ENCODE results near the gene SRRM4. TPM values are rescaled to one million over a fixed set of nuclear protein-coding genes. Genes with fewer than 3 reads are reported as not detected.
"Not testable (repeated sequence)": the region's sequence is repeated elsewhere in the genome, so short reads cannot be mapped to it uniquely, and the experiment has no call there.

The SRRM4 gene
- total RNA-seq, 1 donor from 2014 or later = not detected

DNA sequence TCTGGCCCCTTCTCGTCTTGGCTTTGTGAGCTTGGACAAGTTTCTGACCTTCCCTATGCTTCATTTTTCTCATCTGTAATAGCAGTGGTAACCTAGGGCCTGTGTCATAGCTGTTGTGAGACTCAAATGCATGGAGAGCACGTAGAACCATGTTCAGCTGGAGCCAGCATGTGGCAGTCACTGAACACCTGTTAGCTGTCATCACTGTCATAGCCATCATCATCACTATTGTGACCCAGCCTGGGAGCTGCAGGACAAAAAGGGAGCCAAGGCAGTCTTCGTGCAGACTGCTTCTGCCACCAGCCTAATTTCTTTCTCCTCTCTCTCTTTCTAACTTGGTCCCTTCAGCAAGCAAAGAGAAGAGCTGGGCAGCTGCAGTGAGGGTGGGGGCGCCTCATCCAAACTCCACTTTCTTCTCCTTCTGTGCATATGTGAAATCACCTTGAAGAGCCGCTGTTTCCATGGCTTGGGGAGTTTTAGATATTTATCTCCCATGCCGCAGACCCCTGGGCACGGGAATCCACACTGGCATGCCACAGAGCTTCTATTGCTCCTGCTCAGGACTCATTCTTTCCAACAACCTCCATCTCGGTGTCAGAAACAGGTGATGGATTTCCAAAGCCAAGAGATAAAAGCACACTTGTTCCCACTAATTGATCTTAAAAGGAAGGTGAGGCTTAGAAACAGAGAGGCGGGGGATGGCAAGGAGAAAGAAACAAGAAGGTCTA is 87.0 kb downstream of the SRRM4 start:
- intact Hi-C loops (cut with micrococcal nuclease) = no loop called here

DNA sequence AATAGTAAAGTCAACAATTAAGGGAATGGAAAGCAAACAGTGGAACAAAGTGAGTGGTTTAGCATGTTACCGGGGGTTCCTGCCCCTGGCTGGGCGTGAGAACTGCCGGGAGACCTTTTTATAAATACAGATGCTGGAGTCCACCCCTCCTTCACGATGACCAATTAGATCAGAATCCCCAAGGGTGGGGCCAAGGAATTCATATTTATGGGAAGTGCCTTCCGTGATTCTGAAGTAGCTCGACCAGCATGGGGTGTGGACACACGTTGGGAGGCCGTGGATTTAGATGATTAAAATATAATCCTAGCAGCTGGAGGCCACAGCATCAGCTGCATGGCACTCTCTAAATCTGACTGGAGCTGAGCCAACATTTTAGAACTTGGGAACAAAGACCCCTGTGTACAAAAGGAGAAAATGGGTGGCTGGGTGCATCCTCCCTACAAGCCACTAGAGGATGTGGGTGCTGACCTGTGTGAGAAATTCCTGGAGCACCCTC is 87.9 kb downstream of the SRRM4 start:
- intact Hi-C loops (cut with micrococcal nuclease) = no loop called here

DNA sequence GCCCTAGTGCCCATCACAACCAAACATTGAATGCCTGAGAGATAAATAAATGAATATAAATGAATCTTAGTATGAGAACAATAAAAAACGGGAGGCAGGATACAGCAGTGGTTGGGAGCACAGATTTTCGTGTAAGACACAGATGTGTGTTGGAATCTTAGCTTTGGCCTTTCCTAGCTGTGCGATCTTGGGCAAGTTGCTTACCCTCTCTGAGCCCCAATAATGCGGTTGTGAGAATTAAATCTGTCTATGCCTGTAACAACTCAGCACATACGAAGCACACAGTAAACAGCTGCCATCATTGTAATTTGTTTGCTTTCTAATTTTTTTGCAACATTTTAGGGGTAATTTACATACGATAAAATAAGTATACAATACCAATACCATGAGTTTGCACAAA is 89.8 kb downstream of the SRRM4 start:
- intact Hi-C loops (cut with micrococcal nuclease) = no loop called here

- intact Hi-C loops (cut with micrococcal nuclease) = no loop called here
Observed at GRCh38 chr12:119071638-119072231, 90.4 kb downstream of the SRRM4 start.

- intact Hi-C loops (cut with micrococcal nuclease) = no loop called here
Observed at GRCh38 chr12:119072440-119072839, 91.1 kb downstream of the SRRM4 start.

- intact Hi-C loops (cut with micrococcal nuclease) = no loop called here
Observed at GRCh38 chr12:119075222-119075787, 94.0 kb downstream of the SRRM4 start.

DNA sequence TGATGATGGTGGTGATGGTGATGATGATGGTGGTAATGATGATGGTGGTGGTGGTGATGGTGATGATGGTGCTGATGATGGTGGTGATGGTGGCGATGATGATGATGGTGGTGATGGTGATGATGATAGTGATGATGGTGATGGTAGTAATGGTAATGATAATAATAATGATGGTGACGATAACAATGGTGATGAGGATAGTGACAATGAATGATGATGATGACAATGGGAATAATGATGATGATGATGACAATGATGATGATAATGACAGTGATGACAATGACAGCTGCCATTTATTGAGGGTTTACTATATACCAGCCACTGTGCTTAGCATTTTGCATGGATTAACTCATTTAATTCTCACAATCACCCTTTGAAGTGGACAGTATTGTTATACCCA is 94.6 kb downstream of the SRRM4 start:
- intact Hi-C loops (cut with micrococcal nuclease) = no loop called here

DNA sequence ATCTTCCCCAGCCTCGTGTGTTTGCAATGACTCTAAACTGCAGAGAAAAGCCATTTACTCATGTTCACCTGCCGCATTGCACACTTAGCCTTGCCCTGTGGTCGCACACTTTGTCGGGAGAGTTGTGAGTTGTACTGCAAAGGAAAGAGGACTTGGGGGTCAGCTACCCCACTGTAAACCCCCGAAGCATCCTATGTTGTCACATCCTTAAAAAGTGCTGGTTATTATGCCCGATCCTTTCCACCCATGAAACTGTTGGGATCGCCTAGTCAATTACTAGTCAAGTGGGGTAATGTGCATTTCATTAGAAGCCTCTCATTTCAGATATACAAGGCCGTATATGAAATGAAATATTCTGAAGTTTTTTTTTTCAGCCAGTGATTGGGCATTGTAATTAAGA is 98.2 kb downstream of the SRRM4 start:
- intact Hi-C loops (cut with micrococcal nuclease) = no loop called here

DNA sequence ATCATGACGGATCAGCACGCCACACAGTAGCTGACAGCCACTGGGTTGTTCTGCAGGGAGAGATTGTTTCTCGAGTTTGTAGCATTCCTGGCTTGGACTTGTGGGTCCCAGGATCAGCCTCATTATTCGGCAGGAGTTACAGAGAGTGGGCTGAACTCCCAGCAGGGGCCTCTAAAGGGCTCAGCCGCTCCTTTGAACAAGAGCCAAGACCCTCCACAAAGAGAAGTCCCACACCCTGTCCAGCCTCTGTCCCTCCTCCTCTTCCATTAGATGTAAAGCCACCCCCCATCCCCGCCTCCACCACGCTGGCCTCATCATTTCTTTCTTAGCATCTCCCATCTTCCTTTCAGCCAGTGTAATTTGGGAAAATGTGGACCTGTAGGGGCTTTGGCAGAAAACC is 100.7 kb downstream of the SRRM4 start:
- intact Hi-C loops (cut with micrococcal nuclease) = no loop called here

DNA sequence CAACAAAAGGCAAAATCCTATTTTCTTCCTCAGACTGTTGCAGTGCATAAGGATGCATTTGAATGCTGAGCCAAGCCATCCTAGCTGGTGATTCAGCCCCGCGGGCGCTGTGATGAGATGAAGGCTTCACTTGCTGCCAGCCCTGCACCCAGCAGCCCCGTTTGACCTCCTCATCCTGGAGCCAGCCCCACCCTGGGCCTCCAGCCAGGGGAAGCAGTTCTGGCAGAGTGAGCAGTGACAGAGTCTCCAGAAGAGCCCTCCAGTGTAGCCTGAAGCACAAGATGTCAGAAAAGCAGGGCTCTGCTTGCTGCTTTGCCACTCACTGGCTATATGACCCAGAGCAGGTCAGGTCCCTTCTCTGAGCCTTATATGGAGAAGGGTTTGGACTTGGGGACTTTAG is 101.2 kb downstream of the SRRM4 start:
- intact Hi-C loops (cut with micrococcal nuclease) = no loop called here

DNA sequence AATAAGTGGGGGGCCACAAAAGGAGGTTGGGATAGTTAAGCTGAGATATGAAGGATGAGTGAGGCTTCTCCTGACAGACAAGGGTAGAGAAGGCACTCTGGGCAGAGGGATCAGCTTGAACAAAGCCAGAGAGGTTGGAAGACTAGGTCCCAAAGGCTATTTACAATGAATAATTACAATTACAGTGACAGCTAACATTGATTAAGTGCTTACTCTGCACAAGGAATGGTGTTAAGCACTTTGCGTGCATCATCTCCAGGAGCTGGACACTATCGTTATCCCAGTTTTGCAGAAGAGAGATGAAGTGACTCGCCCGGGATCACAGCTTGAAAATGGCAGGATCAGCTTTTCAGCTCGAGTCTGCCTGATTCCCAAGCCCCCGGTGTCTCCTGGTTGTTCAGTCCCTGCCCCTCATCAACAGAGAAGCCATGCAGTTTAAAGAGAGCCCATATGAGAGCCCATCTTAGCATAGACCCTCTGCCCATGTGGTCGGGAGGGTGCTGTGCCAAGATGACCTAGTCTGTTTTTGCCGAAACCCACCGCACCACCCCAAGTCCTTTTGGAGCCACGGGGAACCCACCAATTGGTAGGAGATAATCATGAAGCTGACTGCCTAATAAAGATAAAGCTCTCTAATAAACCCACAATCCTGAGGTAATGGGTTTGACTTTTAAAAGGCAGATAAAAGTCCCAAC is 107.5 kb downstream of the SRRM4 start:
- intact Hi-C loops (cut with micrococcal nuclease) = no loop called here

DNA sequence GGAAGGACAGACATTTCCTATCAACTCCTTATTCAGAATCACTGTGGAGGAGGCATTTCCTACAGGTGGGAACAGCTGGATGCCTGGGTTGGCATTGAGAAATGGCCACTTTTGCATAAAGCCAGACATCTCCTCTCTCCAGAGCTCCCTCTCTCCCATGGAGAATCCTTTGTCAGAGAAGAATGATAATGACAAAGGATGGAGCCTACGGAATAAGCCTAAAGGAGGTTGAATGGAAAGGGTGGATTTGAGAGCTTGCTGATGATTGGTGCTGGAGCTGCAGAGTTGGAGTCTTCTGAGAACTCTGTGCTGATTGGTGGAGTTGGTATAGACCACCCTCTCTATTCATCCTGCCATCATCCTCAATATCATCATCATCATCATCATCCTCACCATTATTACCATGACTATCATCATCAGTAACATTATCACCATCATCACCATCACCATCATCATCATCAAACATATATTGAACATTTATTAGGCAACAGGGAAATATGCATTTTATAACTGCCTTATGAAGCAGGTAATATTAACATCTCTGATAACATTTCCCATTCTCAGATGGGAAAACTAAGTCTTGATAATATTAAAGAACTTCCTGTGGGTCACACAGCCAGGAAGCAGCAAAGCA is 108.2 kb downstream of the SRRM4 start:
- intact Hi-C loops (cut with micrococcal nuclease) = no loop called here

- intact Hi-C loops (cut with micrococcal nuclease) = no loop called here
Observed at GRCh38 chr12:119090276-119090675, 108.9 kb downstream of the SRRM4 start.

DNA sequence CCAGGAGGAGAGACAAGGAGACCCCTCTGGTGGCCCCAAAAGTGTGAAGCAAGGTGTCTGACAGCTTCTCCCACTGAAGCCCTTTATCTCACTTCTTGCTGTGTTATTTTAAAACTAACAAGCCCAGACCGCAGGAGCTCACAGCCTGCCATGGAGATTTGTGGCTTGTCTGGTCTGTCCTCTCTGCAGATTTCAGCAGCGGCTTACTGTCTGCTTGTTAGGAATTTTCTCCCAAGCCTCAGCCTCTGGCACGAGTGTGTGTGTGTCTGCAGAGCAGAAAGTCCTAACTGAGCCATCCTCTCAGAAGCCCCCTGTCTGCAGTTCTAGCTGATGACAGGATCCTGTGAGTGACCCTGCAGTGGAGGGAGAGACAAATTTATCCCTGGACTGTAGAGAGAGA is 109.5 kb downstream of the SRRM4 start:
- intact Hi-C loops (cut with micrococcal nuclease) = no loop called here

DNA sequence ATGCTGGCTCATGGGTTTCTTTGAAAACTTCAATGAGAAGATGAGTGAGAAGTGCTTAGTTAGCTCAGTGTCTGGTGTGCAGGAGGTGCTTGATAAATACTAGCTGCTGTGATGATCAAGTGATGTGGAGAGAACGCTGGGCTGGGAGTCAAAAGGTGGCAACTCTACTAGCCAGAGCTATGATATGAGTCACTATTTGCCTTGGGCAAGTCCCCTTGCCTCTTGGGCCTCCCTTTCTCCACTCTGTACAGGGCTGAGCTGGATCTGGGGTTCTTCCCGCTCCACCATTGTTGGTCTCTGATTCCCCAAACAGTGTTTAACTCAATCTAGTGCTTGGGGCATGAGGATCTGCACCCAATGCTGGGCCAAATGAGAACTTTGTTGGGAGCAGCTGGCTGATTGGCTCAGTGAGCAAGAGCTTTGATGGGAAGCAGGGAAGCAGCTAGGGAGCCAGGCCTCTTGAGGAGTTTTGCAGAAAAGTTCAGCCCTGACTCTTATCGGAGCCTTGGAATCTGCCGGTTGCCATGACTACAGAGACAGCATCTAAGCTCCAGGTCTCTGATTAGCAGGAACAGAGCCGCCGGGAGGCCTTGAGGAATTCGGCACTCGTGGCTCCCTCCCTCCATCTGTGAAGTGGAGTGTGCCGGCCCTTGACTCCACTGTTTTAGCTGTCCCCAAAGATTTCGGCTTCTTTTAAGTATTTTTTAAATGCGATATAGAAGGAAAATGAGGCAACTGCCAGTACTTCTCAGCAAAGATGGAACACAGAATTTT is 115.3 kb downstream of the SRRM4 start:
- intact Hi-C loops (cut with micrococcal nuclease) = no loop called here

DNA sequence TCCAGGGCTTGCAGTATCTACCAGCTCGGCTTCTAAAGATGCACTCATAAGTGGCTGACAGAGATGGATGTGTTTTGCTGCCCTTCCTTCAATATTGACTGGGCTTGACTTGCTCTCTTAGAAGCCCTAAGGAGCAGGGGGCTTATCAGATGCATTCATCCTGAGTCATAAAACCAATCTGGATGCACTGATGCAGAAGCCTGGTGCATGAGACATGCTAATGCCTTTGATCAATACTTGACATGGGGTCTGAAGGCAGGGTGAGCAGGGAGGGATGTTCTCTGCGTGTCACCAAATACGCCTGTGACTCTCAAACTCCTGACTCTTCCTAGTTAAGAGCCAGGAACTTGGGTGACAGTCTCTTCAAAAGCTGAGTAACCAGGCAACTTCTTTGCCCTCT is 119.6 kb downstream of the SRRM4 start:
- intact Hi-C loops (cut with micrococcal nuclease) = no loop called here

GRCh38 chr12:119102274-119102673 is 120.9 kb downstream of the SRRM4 start:
- intact Hi-C loops (cut with micrococcal nuclease) = no loop called here

- intact Hi-C loops (cut with micrococcal nuclease) = no loop called here
Observed at GRCh38 chr12:119102714-119103113, 121.4 kb downstream of the SRRM4 start.

DNA sequence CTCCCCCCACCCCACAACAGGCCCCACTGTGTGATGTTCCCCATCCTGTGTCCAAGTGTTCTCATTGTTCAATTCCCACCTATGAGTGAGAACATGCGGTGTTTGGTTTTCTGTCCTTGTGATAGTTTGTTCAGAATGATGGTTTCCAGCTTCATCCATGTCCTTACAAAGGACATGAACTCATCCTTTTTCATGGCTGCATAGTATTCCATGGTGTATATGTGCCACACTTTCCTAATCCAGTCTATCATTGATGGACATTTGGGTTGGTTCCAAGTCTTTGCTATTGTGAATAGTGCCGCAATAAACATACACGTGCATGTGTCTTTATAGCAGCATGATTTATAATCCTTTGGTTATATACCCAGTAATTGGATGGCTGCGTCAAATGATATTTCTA is 123.6 kb downstream of the SRRM4 start:
- intact Hi-C loops (cut with micrococcal nuclease) = not testable (repeated sequence)

- intact Hi-C loops (cut with micrococcal nuclease) = no loop called here
Observed at GRCh38 chr12:119113496-119113986, 132.2 kb downstream of the SRRM4 start.

- intact Hi-C loops (cut with micrococcal nuclease) = no loop called here
Observed at GRCh38 chr12:119114294-119114693, 133.0 kb downstream of the SRRM4 start.

Data from T-helper 2 cell treated with Interferon-gamma antibody and Interleukin-4, amounts not matched to agents 100 ng/mL and 5 ng/mL, for 36 hours (primary cell).